Measurements from ENCODE around the gene CACNA1C. TPM values are rescaled to one million over a fixed set of nuclear protein-coding genes. Genes with fewer than 3 reads are reported as not detected.

CACNA1C gene
- total RNA-seq, 2 donors from 2014 or later: 0.86 to 6.3 TPM

DNA sequence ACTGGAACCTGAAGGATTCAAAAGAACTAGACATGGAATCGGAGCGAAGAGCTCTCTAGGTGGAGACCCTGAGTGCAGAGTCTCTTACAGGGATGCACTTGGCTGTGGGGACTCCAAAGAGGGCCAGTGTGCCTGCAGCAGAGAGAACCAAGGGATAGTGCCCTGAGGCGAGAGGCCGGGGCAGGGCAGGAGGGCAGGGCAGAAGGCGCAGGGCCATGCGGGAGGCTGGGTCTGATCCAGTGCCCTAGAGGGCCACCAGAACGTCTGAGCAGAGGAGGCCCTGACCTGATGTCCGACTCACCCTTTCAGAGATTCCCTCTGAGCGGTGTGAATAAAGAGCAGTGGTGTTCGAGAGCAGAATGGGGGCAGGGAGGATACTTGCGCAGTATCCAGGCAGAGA lies 536.6 kb downstream of the CACNA1C start:
- H3K36me3 Mint-ChIP-seq (ENCODE audit: low read depth): no peaks in the 10 kb centered on the region

DNA sequence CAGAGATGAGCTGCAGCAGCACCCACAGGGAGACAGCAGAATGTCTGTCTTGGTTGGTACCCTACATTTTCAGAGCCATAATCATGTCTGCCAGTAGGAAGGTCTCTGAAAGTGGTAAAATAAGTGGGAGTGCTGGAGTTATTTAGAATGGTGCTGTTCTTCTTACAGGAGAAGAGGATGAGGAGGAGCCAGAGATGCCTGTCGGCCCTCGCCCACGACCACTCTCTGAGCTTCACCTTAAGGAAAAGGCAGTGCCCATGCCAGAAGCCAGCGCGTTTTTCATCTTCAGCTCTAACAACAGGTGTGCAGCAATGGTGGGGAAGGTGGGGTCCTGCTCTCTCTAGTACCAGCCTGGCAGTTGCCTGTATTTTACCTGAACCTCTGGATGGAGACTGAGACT lies 540.3 kb downstream of the CACNA1C start:
- H3K4me1 Mint-ChIP-seq: no peaks in the 10 kb centered on the region
- H3K27ac ChIP-seq (ENCODE audit: low read depth, low read length): no peak overlapping the region
- H3K9me3 ChIP-seq (ENCODE audit: control insufficient read depth, low read length): peaks cover 18% of the 10 kb centered on the region
- TF ChIP-seq, protein P1, sequence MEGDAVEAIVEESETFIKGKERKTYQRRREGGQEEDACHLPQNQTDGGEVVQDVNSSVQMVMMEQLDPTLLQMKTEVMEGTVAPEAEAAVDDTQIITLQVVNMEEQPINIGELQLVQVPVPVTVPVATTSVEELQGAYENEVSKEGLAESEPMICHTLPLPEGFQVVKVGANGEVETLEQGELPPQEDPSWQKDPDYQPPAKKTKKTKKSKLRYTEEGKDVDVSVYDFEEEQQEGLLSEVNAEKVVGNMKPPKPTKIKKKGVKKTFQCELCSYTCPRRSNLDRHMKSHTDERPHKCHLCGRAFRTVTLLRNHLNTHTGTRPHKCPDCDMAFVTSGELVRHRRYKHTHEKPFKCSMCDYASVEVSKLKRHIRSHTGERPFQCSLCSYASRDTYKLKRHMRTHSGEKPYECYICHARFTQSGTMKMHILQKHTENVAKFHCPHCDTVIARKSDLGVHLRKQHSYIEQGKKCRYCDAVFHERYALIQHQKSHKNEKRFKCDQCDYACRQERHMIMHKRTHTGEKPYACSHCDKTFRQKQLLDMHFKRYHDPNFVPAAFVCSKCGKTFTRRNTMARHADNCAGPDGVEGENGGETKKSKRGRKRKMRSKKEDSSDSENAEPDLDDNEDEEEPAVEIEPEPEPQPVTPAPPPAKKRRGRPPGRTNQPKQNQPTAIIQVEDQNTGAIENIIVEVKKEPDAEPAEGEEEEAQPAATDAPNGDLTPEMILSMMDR (conservative IDR thresholded peaks at IDR 0.05): no peak
- WGBS, 2 experiments (ENCODE audit: insufficient coverage in 1 of 2, insufficient read length in 1 of 2): 94 to 100% methylated on average over 5 of the region's 5 CpGs
- no peak overlapping the region for H3K4me3 Mint-ChIP-seq
- no peaks in the 10 kb centered on the region for H3K27me3 ChIP-seq (ENCODE audit: control insufficient read depth, insufficient read depth, low read length, poor library complexity, severe bottlenecking)
- no peak overlapping the region for H3K4me3 ChIP-seq (ENCODE audit: low read length)
- no peaks in the 10 kb centered on the region for H3K4me1 ChIP-seq (ENCODE audit: control insufficient read depth, insufficient read depth, low read length)
- peaks cover 8% of the 10 kb centered on the region for H3K27me3 Mint-ChIP-seq (ENCODE audit: insufficient read depth)
- peaks cover 37% of the 10 kb centered on the region for H3K9me3 Mint-ChIP-seq
- H3K36me3 ChIP-seq (ENCODE audit: control insufficient read depth, insufficient read depth, low read length): no peaks in the 10 kb centered on the region
- DNase-seq: no peak
- H3K27ac Mint-ChIP-seq: no peak overlapping the region
- no peaks in the 10 kb centered on the region for H3K36me3 Mint-ChIP-seq (ENCODE audit: low read depth)
- H3K9ac ChIP-seq (ENCODE audit: extremely low read depth, low read length, poor library complexity, severe bottlenecking): no peak overlapping the region

More for the DNA sequence above, 536.6 kb downstream of the CACNA1C start:
- Mint-ChIP-seq H3K27me3 (ENCODE audit: insufficient read depth) (peaks cover 24% of the 10 kb centered on the region), H3K9me3 (peaks cover 28% of the 10 kb centered on the region), H3K4me1 (no peaks in the 10 kb centered on the region), H3K27ac (no peak overlapping the region), H3K4me3 (no peak overlapping the region)
- H3K27me3 ChIP-seq (ENCODE audit: control insufficient read depth, insufficient read depth, low read length, poor library complexity, severe bottlenecking): peaks cover 14% of the 10 kb centered on the region
- 88 to 93% methylated on average over 8 to 11 of the region's 11 CpGs for WGBS, 2 experiments (ENCODE audit: insufficient coverage in 1 of 2, insufficient read length in 1 of 2)
- H3K4me1 ChIP-seq (ENCODE audit: control insufficient read depth, insufficient read depth, low read length): no peaks in the 10 kb centered on the region
- H3K9me3 ChIP-seq (ENCODE audit: control insufficient read depth, low read length): peaks cover 13% of the 10 kb centered on the region
- no peak overlapping the region for H3K9ac ChIP-seq (ENCODE audit: extremely low read depth, low read length, poor library complexity, severe bottlenecking)
- DNase-seq: no peak
- no peak overlapping the region for H3K27ac ChIP-seq (ENCODE audit: low read depth, low read length)
- H3K4me3 ChIP-seq (ENCODE audit: low read length): no peak overlapping the region
- no peaks in the 10 kb centered on the region for H3K36me3 ChIP-seq (ENCODE audit: control insufficient read depth, insufficient read depth, low read length)
- TF ChIP-seq, protein P1 (conservative IDR thresholded peaks at IDR 0.05): no peak

DNA sequence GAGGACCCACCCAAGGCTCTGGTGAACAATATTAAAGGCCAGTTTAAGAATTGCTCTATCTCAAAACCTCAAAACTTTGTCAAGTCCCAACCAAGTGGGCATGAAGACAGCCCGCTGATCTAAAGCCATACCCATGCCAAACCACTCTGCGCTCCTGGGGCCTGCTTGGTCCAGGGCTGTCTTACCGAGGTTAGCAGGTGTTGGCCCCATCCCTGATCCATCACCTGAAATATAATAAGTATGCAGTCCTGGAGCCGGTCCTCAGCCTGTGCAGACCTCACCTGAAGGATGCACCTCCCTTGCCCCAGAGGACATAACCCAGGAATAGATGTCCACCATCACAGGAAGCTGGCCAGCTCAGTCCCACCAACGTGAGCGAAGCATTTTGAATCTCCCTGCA lies 543.7 kb downstream of the CACNA1C start:
- no peaks in the 10 kb centered on the region for H3K27me3 Mint-ChIP-seq (ENCODE audit: insufficient read depth)
- no peaks in the 10 kb centered on the region for H3K27me3 ChIP-seq (ENCODE audit: control insufficient read depth, insufficient read depth, low read length, poor library complexity, severe bottlenecking)
- no peak overlapping the region for H3K4me3 ChIP-seq (ENCODE audit: low read length)
- no peak overlapping the region for H3K27ac ChIP-seq (ENCODE audit: low read depth, low read length)
- H3K4me3 Mint-ChIP-seq: no peak overlapping the region
- no peaks in the 10 kb centered on the region for H3K4me1 ChIP-seq (ENCODE audit: control insufficient read depth, insufficient read depth, low read length)
- peaks cover 6% of the 10 kb centered on the region for H3K4me1 Mint-ChIP-seq
- WGBS, 2 experiments (ENCODE audit: insufficient coverage in 1 of 2, insufficient read length in 1 of 2): 87 to 92% methylated on average over 6 of the region's 6 CpGs
- TF ChIP-seq, protein P1 (conservative IDR thresholded peaks at IDR 0.05): no peak
- peaks cover 18% of the 10 kb centered on the region for H3K9me3 ChIP-seq (ENCODE audit: control insufficient read depth, low read length)
- H3K27ac Mint-ChIP-seq: no peak overlapping the region
- no peak for DNase-seq
- H3K36me3 ChIP-seq (ENCODE audit: control insufficient read depth, insufficient read depth, low read length): no peaks in the 10 kb centered on the region
- H3K9me3 Mint-ChIP-seq: peaks cover 35% of the 10 kb centered on the region
- H3K36me3 Mint-ChIP-seq (ENCODE audit: low read depth): no peaks in the 10 kb centered on the region
- no peak overlapping the region for H3K9ac ChIP-seq (ENCODE audit: extremely low read depth, low read length, poor library complexity, severe bottlenecking)

Measured in endodermal cell (in vitro differentiated cells).